ENCODE results near the gene NFRKB. TPM values are rescaled to one million over a fixed set of nuclear protein-coding genes. Genes with fewer than 3 reads are reported as not detected.
A peak's percentile ranks its signal among the peaks of the same experiment; 100 is the strongest.
"Not testable (repeated sequence)": the region's sequence is repeated elsewhere in the genome, so short reads cannot be mapped to it uniquely, and the experiment has no call there.

The NFRKB gene
- total RNA-seq, 2 donors from 2014 or later: 26.2 to 51.4 TPM

DNA sequence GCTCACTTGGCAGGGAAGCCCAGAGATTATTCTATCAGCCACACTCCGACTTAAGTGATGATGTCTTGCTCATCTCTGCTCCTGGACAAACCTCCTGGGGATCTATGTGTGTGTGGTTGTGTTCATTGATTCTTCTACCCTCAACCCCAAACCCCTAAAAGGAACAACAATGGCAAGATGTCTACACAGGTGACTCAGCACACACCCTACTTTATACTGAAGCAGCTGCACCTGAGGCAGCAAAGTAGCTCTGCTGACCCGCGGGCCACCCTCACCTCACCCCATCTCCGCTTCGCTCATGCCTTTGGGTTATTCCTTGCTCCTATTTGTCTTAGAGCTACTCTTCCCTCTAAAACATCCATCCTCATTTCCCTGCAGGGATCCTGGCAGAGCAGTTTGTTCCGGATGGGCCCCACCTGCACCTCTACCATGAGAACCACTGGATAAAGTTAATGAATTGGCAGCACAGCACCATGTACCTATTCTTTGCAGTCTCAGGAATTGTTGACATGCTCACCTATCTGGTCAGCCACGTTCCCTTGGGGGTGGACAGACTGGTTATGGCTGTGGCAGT is 41.1 kb downstream of the NFRKB start:
- TF ChIP-seq POLR2A (IDR thresholded peaks at IDR 0.05): no peak
- TF ChIP-seq, protein P1, sequence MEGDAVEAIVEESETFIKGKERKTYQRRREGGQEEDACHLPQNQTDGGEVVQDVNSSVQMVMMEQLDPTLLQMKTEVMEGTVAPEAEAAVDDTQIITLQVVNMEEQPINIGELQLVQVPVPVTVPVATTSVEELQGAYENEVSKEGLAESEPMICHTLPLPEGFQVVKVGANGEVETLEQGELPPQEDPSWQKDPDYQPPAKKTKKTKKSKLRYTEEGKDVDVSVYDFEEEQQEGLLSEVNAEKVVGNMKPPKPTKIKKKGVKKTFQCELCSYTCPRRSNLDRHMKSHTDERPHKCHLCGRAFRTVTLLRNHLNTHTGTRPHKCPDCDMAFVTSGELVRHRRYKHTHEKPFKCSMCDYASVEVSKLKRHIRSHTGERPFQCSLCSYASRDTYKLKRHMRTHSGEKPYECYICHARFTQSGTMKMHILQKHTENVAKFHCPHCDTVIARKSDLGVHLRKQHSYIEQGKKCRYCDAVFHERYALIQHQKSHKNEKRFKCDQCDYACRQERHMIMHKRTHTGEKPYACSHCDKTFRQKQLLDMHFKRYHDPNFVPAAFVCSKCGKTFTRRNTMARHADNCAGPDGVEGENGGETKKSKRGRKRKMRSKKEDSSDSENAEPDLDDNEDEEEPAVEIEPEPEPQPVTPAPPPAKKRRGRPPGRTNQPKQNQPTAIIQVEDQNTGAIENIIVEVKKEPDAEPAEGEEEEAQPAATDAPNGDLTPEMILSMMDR (IDR thresholded peaks at IDR 0.05): no peak
- TF ChIP-seq POLR2AphosphoS5 (IDR thresholded peaks at IDR 0.05): no peak
- Histone ChIP-seq H3K4me3 (no peak overlapping the region), H3K9me3 (no peaks in the 10 kb centered on the region), H3K36me3 (no peaks in the 10 kb centered on the region), H3K27me3 (replicated peaks; ENCODE audit: insufficient read depth) (no peaks in the 10 kb centered on the region), H3K4me1 (replicated peaks) (no peaks in the 10 kb centered on the region), H3K27ac (peak overlapping the region; percentile 57 to 59)
- 61% methylated on average over 7 of the region's 7 CpGs for WGBS
- intact Hi-C loops (cut with DNase I): no loop called here
- no peak for DNase-seq (ENCODE audit: low spot score)

DNA sequence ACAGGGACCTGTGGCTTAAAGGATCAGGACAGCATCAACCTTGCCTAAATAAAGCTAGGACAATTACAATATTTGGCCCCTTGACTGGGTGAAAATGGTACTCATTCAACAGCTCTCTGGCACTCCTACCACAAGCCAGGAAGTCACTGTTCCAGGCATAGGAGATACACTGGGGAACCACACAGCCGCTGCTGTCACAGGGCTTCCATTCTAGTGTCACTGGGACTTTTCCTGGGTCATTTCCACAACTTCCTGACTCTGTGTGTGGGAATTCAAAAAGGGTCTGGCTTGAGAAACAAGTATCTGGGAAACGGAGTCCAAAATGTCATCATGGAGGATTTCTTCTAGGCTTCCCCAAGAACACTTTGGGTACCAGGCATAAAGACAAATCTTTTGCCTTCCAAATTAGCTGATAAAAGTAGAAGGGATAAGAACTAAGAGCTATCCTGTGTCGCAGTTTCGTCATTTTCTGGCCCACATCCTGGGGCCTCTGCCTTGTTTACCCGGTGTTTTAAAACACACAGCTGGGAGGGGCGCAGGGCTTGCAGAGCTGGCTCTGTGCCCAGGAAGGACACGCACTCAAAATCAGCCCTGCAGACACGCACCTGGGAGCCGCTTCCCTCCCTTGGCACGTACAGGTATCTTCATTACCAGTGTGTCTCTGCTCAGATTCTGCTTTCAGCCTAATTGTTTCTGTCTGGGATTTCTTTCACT is 41.7 kb downstream of the NFRKB start:
- H3K27ac ChIP-seq: peak overlapping the region; percentile 57 to 59
- DNase-seq (ENCODE audit: low spot score): peak; percentile 93
- no peaks in the 10 kb centered on the region for H3K4me1 ChIP-seq (replicated peaks)
- intact Hi-C loops (cut with DNase I): no loop called here
- 11% methylated on average over 10 of the region's 10 CpGs for WGBS
- H3K36me3 ChIP-seq: no peaks in the 10 kb centered on the region
- no peak overlapping the region for H3K4me3 ChIP-seq
- TF ChIP-seq, protein P1 (IDR thresholded peaks at IDR 0.05): no peak
- TF ChIP-seq POLR2AphosphoS5 (IDR thresholded peaks at IDR 0.05): peak; percentile 78
- no peaks in the 10 kb centered on the region for H3K27me3 ChIP-seq (replicated peaks; ENCODE audit: insufficient read depth)
- H3K9me3 ChIP-seq: no peaks in the 10 kb centered on the region

DNA sequence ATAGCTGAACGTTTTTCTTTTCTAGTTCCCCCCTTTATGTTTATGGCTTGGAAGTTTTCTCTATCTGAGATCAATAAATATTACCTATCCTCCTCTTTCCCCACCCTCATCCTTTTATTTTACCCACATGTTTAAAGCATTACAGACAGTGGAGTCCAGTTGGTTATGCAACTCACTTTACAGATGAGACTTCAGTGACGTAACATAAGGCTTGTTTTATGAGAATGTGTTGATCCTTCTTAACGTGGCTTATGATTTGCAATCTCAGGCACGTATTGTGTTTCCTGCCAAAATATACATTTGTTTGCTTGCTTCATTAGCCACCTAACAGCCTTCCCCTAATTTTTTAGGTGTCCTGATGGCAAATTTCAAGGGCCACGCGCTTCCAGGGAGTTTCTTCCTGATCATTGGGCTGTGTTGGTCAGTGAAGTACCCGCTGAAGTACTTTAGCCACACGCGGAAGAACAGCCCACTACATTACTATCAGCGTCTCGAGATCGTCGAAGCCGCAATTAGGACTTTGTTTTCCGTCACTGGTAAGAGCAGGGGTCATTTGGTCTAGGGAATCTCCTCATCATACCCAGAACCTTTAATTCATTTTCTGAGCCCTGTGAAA is 43.1 kb downstream of the NFRKB start:
- H3K4me3 ChIP-seq: no peak overlapping the region
- no peak overlapping the region for H3K27ac ChIP-seq
- H3K36me3 ChIP-seq: no peaks in the 10 kb centered on the region
- H3K4me1 ChIP-seq (replicated peaks): no peaks in the 10 kb centered on the region
- DNase-seq (ENCODE audit: low spot score): no peak
- TF ChIP-seq, protein P1 (IDR thresholded peaks at IDR 0.05): no peak
- TF ChIP-seq POLR2AphosphoS5 (IDR thresholded peaks at IDR 0.05) (peak; percentile 11), POLR2A (IDR thresholded peaks at IDR 0.05) (no peak)
- H3K9me3 ChIP-seq: no peaks in the 10 kb centered on the region
- no peaks in the 10 kb centered on the region for H3K27me3 ChIP-seq (replicated peaks; ENCODE audit: insufficient read depth)
- intact Hi-C loops (cut with DNase I): no loop called here
- WGBS: 80% methylated on average over 15 of the region's 15 CpGs

DNA sequence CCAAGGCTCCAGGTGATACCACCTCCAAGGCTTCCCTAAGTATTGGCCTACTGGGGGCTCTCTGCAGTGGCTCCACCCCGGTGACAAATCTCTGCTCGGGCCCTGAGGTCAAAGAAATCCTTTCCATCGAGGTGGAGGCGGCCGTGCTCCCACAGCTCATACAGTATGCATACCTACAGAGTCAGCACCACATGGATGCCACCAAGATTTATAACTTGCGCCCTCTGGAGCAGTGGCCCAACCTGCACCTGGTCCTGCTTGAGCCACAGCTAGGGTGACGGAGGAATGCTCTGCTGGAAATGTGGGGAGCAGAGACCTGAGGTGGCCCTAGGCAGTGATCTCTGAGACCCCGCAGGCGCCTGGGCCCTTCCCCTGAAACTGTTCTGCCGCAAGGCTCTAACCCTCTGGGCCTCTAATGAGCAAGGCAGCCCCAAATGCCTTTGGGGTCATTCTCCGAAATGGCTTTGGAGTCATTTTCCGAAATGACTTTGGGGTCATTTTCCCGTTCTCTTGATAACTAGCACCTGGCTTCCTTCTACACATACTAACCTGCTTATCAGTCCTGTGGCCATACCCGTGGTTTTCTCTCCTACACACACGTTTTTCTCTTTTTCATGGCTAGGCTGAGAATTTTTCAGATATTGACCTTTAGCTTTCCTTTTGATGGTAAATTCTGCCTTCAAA is 45.8 kb downstream of the NFRKB start:
- Histone ChIP-seq H3K27ac (no peak overlapping the region), H3K27me3 (replicated peaks; ENCODE audit: insufficient read depth) (no peaks in the 10 kb centered on the region), H3K9me3 (no peaks in the 10 kb centered on the region), H3K36me3 (no peaks in the 10 kb centered on the region), H3K4me3 (no peak overlapping the region), H3K4me1 (replicated peaks) (no peaks in the 10 kb centered on the region)
- WGBS: 90% methylated on average over 15 of the region's 15 CpGs
- intact Hi-C loops (cut with DNase I): no loop called here
- TF ChIP-seq POLR2AphosphoS5 (IDR thresholded peaks at IDR 0.05) (no peak), POLR2A (IDR thresholded peaks at IDR 0.05) (no peak)
- TF ChIP-seq, protein P1 (IDR thresholded peaks at IDR 0.05): no peak
- DNase-seq (ENCODE audit: low spot score): no peak

DNA sequence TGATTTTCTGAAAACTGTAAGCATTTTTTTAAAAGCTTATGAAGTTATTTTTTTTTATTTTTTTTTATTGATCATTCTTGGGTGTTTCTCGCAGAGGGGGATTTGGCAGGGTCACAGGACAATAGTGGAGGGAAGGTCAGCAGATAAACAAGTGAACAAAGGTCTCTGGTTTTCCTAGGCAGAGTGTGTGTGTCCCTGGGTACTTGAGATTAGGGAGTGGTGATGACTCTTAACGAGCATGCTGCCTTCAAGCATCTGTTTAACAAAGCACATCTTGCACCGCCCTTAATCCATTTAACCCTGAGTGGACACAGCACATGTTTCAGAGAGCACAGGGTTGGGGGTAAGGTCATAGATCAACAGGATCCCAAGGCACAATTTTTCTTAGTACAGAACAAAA is 48.0 kb downstream of the NFRKB start:
- 88% methylated on average over 2 of the region's 3 CpGs for WGBS
- H3K4me1 ChIP-seq (replicated peaks); H3K36me3 ChIP-seq; H3K27me3 ChIP-seq (replicated peaks; ENCODE audit: insufficient read depth); DNase-seq (ENCODE audit: low spot score); H3K9me3 ChIP-seq; H3K4me3 ChIP-seq; H3K27ac ChIP-seq; intact Hi-C loops (cut with DNase I): not testable (repeated sequence)

Data from prostate gland (tissue), 2 donors.